GM21423 (cell line): ENCODE results near the gene SLCO2B1.

Experiments used
- ATAC-seq: cut with Tn5 transposase; IDR thresholded peaks from one replicate; pipeline ENCODE4 v1.9.1; 2021; ENCODE audit warnings: mild to moderate bottlenecking, moderate library complexity; ENCODE audit not compliant: unreplicated experiment

Gene SLCO2B1

DNA sequence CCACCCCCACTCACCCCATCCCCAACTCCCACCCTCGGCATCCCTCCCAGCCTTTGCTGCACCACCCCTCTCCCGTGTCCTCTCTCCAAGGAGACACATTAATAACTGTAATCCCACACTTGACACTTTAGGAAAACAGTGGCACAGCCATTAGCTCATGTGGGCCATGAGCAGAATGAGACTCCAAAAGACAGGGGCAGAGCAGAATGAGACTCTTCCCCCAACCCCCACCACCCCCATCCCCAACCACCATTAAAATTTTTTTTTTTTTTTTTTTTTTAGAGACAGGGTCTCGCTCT lies 6.2 kb upstream of the SLCO2B1 start:
- no peak for ATAC-seq

DNA sequence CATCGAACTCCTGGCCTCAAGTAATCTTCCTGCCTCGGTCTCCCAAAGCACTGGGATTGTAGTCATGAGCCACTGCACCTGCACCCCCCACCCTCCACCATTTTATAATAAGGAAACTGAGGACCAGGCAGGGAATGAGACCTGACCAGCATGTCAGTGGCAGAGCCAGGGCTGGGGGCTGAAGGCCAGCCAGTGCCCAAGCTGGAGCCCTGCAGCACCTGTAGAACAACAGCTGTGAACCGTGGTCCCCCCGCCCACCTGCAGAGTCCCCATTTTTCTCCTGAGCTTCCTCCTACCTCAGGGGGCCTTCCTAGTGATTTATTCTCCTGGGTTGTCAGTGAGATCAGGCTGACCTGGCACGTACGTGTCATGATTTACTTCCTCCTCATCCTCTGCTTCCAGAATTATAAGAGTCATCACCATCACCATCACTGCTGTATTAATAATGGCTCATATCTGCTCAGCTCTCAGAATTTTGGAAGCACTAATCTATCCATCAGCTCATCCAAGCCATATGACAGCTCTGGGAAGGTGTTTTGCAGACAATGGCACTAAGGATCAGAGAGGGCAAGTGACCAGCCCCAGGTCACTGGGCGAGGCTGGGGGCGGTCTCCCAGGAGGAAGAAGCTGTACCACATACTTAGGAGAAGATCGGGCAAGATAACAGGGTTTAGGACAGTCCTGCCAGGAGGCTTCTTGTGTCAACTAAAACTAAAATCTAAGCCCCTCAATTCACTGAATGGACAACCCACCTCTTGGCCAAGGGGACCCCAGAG lies 5.5 kb upstream of the SLCO2B1 start:
- ATAC-seq: no peak

DNA sequence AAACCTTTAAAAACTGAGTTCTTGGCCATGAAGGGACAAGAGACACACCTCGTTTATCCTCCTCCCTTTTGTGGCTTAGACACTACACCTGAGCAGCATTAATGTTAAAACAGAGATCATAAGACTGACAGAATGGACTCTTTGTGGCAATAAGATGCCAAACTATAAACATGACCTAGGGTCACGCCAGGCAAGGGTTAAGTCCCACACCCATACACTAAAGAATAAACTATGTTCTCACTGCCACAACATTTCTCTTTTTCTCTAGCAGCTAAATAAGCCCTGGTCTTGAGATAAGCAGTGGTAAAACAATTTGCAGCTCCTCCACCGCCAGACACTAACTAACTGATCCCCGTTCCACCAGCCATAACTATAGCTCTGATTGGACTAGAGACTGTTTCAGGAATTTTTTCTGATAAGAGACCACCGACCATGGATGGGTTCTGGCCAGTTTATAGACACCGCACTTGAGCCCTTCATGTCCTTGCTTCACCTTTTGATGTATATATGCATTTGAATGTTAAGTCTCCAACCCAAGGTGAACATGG lies 4.9 kb upstream of the SLCO2B1 start:
- no peak for ATAC-seq

DNA sequence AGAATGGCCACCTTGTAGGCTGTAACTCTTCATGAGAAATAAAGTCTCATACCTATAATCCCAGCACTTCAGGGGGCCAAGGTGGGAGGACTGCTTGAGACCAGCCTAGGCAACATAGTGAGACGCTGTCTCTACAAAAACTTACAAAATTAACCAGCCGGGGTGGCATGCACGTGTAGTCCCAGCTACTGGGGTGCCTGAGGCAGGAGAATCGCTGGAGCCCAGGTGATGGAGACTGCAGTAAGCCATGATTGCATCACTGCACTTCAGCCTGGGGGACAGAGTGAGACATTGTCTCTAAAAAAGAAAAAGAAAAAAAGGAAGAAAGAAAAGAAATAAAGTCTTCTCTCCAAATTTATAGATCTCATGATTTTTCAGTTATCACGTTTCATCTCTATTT lies 4.2 kb upstream of the SLCO2B1 start:
- ATAC-seq: no peak

DNA sequence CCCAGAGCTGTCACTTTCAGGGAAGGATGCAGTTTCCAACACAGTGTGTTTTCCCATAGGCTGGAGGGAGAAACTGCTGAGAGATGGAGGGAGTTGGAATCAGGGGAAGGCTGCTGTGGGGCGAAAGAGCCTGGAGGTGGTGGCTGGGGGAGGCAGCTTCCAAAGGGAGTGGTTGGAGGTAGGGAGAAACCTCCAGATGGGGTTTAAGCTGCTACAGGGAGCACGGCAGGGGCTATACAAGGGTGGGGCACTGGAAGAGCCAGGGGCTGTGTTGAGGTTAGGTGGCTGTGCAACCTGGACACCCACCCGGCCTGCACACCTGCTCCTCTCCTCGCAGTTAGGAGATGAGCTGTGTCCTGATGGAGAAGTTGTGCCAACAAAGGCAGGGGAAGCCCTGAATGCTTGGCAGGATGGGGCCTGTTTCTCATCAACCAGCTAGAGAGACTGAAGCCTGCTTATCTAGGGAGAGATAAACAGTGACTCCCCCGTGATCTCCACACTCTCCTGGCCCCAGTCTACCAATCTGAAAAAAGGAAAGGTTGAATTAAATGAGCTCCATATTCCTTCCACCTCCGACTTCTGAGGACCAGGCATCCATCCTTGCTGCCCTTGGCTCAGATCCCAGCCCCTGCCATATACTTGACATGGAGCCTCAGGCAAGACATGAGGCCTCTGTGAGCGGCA lies 3.6 kb upstream of the SLCO2B1 start:
- ATAC-seq: no peak

DNA sequence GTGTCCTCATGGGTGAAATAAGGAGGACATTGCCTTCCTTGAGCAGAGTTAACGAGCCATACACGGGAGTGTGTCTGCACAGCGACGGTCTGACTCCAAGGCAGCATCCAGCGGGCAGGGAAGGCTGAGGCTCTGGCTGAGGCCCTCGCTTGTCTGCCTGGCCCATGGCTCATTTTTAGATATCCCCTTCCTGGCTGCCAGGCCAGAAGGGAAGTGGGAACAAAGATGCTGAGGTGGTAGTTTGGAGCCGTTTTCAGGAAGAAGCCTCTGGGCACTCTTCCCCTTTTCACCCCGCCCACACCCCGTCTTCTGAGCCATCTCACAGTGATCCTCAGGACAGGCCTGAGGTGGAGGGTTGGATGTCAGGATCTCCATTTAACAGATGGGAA lies 3.0 kb upstream of the SLCO2B1 start:
- no peak for ATAC-seq

DNA sequence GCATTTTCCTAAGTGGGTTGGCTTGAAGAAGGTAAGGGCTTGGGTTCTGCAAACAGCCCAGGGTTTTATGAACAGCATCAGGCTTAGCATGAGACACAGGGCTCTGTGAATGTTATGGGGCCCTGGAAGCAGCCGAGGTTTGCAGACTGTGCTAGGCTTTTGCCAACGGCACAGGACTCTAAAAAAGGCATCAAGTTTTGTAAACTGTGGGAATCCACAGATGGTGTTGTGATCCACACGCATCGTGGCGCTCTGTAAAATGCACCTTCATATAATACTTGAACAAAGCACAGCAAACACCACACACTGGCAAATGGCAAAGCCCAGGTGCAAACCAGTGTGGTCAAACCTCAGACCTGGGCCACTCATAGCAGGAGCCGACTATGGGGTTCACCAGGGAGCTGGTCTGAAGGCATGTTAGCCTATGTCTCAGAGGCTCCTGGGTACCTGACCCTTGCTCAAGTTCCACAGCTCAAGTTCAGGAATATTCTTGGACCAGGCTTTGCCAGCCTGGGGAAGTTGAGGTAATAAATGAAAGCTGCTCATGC lies 2.4 kb upstream of the SLCO2B1 start:
- no peak for ATAC-seq

DNA sequence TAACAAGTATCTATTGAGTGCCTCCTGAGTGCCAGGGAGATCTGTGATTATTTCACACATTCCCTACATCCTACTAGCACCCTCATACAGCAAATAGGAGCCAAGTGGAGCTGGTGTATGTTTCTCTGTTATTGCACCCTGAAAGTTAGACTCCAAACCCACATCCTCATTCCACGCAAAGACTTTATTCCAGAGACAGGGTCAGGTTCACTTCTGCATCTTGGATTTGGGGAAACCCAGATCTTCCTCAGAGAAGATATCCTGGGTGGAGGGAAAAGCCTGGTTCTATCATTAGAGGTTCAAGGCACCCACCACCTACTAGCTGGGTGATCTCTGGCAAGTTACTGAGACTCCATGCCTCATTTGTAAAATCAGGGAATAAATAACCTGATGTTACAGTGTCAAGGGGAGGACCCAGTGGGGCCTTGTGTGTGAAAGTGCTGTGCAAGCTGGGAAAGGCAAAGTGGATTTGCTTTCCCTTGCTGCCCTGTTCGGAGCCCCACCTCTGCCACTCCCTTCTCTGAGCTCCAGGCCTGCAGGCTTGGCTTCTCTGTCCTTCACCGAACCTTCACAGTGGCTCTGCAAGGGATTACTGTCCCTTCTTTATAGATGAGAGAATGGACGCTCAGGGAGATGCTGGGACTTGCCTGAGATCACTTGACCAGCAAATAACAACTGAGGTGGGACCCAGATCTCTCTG lies 991 bp upstream of the SLCO2B1 start:
- no peak for ATAC-seq

DNA sequence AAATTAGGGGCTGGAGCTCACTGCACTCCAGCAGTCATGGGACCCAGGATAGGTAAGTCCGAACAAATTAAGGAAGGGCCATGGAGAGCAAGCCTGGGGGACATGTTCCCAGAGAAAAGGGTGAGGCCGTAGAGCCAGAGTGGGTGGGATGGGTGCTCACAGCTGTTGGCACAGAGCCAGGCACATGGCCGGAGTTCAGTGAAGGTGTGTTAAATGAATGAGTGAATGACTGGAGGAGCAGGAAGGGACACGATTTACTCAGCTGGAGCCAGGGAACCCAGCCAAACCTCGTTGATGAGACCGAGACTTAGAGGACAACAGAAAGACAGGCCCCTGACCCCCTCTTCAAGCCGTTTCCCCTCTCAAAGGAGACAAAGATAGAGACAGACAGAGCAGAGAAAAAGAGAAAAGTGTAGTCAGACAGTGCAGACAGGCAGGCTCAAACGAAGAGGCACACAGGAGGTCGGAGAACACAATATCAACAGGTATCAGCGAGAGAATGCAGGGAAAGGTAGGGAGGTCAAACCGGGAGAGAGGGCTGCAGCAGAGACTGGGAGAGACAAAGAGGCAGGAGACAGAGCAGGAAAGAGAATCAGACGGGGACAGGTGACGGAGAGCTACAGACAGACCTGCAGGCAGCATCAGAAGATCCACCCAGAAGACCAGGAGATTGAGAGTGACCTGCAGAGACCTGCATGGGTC lies 590 bp downstream of the SLCO2B1 start:
- ATAC-seq: no peak

DNA sequence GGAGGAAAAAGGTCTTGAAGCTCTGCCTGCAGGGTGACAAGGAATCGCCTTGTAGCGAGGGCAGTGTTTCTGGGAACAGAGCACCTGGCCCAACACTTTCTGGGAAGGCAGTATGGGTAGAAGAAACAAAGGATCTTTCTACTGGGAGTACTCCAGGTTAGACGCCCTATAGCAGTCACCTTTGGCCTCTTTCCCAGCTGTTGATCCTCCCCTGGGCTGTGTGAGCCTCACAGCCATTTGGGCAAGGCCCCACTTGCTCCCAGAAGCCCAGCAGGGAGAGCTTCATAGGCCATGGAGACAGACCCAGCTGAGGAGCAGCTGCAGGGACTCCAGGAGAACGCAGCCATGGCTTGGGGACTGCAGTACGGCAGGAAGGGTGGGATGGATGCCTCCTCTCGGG lies 1.2 kb downstream of the SLCO2B1 start:
- no peak for ATAC-seq

DNA sequence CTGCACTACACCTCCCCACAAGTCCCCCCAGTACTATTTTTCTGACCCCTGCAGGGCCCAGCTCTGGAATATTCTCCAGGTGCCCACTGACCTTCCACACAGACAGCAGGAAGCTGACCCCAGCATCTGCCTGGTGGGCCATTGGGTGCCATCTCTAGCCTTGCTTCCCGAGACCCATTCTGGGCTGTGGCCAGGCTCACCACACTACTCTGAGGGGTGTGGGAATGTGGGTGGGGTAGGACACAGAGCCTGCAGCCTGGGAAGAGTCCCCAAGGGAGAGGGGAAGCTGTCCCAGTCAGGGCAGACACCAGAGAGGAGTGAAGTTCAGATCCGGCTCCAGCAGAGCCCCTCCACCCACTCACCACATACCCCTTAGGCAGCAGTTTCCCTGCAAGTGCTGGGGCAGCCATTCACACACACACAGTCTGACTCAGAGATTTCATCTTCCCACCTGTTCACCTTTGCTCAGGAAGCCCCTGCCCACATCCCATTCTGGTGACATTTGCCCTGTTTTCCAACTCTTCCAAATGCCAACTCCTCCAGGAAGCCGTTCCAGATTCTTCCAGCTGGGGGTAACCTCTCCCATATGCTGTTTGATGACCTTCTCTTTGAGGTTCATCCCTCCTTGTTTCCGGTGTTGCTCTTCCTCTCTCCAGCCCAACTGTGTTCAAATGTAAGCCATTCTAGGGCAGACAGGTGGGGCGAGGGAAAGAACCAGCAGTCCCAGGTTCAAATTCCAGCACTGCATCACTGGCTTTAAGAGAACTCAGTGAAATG lies 1.9 kb downstream of the SLCO2B1 start:
- ATAC-seq: no peak

DNA sequence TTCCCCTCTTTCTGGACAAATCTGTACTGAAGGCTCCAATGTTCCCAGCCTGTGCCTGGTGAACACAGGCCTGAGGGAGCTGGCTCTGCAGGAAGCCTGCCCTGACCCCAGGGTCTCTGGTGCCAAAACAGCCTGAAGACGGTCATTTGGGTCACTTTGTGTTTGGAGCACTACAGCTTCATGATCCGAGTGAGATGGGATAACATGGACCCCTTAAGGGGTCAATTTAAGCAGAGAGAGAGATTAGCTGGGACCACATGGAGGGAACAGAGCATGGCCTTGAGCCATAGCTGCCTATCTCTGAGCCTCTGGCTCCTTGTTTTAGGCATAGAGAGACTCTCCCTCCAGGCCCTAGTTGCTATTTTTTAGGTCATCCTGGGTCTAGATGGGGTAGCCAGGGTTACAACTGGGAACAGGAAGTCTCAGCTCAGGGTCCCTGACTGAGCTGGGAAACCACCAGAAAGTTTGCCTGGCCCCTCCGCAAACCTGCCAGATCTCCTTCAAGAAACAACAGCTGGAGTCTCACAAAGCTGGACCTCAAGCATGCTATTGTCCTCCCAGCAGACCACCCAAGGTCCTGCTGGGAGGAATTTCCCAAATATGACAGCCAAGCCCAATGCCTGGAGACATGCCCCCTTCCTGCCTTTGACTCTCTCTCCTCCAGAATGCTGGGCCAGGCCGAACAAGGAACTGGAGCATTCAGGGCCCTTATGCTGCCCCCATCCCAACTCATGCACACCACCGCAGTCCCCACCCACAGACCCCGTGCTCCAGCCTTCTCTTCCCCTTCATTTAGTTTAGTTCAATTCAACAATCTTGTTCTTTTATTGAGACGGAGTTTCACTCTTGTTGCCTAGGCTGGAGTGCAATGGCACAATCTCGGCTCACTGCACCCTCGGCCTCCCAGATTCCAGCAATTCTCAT lies 4.0 kb downstream of the SLCO2B1 start:
- ATAC-seq: no peak

DNA sequence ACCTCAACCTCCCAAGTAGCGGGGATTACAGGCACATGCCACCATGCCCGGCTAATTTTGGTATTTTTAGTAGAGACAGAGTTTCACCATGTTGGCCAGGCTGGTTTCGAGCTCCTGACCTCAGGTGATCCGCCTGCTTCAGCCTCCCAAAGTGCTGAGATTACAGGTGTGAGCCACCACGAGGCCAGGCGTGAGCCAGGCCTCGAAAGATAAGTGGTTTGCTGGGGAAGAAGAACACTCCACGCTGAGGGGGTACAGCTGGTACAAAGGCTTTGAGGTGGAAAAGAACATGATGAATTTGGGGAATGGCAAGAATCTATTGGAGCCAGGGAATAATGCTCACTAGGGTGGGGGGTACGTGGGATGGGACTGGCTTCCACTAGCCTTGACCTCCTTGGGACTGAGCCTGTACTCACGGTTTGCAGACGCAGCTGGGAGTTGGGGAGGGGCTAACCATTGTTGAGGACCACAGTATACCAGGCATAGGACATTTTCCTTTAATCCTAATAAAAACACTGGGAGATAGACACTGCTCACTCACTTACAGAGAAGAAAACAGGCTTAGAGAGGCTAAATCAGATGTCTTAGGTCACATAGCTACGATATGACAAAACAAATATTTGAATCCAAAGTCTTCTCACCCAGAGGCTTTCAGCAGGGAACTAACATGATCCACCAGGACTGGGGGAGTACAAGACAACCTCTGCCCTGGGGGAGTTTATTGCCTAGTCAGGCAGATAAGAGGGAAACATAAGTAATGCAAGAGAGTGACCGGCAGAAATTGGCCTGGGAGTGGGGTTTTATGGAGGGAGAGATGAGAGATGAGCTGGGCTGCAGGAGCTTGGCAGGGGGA lies 4.9 kb downstream of the SLCO2B1 start:
- ATAC-seq: no peak

DNA sequence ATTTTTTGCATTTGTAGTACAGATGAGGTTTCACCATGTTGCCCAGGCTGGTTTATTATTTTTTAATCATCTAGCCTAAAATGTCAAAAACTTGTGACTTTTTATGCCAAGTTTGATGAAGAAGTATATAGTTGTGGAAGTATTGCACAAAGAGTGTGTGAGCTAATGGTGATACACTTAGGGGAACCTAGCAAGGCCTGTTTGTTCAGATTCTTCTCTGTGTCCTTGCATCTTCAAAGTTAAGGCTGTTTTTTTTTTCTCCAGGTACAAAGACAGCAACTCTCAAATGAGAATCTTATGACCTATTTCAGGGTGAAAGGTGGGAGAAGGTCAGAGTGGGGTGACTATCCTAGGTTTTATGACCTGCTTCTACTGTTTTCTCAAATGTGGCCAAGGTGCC lies 7.3 kb downstream of the SLCO2B1 start:
- no peak for ATAC-seq

DNA sequence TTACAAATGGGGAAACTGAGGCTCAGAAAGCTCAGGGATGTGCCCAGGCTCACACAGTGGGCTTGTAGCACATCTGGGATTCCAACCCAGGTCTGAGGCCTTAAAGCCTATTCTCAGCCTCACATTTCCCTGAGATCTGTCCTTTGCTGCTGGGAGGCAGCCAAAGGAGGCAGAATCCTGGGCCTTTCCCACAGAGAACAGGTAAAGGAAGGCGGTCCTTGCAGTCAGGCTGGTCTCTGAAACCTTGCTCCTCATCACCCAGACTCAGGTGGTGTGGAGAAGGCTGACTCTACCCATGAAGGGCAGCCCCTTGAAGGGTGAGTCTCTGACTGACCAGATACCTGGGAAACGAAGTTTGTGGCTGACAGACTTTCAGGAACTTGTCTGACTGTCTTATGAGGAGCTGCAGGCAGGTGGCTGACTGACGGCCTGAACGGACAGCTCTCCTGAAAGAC lies 7.8 kb downstream of the SLCO2B1 start:
- ATAC-seq: no peak

DNA sequence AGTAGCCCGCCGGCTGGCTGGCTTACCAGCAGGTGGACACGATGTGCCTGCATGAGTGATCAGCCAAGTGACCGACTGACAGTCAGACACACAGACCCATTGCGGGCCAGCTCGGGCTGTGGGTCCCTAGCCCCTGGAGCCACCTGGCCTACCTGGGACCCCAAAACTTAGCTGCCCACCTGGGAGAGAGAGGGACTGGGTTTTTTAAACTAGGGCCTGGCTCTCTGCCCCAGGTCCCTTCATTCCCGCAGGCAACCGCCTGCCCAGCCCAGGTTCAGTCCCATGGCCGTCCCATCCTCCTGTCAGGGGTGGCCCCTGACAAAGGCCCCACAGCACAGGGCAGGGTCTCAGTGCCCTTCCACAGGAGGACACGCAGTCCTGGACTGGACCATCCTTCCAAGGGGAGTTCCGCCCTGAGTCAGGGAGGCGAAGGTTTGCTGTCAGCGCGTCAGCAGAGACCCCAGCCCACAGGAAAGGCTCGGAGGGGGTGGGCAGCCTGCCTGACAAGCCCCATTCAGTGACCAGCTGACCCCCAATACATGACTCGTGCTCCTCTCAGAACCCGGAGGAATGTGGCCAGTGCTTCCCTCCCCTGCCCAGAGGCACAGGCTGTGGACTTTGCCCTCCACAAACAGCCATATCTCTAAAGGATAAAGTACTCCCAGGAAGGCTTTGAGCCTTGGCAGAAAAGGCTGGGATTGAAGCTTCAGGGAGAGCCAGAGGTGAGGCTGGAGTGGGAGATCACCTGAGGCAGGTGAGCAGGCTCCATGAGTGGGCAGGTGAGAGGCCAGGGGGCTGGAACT lies 8.4 kb downstream of the SLCO2B1 start:
- no peak for ATAC-seq

DNA sequence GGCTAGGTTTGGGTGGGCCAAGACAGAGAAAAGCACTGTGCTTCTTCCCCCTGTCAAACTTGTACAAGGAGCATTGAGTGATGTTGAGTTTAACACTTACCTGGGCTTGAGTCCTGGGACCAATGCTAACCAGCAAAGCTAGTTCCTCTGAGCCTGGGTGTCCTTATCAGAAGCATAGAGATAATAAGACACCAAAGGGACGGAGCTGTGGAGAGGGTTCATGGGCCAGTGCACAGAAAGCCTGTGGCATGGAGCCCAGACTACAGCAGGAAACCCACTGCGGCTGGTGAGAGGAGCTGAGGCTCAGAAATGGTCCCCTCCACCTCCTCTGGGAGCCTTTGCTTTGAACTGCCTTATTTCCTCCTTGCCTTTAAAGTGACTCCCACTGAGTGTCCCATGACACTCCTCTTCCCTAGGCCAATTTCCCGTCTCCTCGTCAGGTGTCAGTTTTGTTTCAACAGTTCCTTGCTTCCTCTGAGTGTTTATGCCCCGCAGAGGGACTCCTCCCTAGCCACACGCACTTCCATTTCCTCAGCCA lies 9.4 kb downstream of the SLCO2B1 start:
- no peak for ATAC-seq
